ENCODE measurements around the gene DUSP1. TPM values are rescaled to one million over a fixed set of nuclear protein-coding genes. Genes with fewer than 3 reads are reported as not detected.
"Not testable (repeated sequence)": the region's sequence is repeated elsewhere in the genome, so short reads cannot be mapped to it uniquely, and the experiment has no call there.

Gene DUSP1
- total and polyA plus RNA-seq, 10 of the 15 experiments (the other 5 are each of a cell fraction or from before 2014, with no cell fraction given): 1.4 to 6.2 (median 3.9) TPM

DNA sequence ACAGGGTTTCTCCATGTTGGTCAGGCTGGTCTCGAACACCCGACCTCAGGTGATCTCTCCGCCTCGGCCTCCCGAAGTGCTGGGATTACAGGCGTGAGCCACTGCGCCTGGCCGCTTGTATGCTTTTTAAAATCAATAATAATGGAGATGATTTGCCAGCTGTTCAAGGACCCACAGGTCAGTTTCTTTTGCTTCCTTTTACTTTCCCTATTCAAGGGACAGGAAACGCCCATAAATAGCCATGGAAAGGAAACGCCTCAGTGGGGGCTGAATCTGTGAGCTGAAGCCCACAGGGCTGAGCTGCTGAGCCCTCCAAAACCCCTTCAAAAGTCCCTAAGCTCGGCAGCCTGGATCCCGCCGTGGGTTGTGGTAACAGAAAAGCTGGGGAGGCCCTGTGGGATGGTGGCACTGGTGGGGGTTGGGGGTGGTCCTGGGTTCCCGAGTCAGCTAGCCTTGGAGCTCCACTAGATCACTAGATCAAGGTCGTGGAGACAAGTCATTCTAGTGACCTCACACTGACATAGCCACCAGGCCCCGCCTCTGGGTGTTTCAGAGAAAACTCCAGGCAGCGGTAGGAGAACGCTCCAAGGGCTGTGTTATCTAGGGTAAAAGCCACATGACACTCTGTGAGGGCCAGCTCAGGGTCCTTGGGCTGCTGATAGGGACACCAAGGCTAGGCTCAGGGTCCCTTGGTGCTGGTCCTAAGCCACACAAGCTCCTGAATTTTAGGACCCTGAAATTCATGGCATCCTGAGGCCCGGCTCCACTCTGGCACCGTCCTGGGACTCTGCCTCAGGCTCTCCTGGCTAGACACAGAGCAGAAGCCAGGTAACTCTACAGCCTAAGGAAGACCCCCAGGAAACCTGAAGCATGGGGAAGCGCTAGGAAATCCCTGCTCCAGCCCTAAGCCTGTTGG lies 18.0 kb upstream of the DUSP1 start:
- H3K4me1 ChIP-seq (ENCODE audit: control insufficient read depth, insufficient read depth, low read length): peaks cover 11% of the 10 kb centered on the region
- FAIRE-seq (no peak), DNase-seq (ENCODE audit: low read depth, low spot score) (no peak), ATAC-seq (peak; percentile 26; the same call in 2 of the 3 replicates)
- 60% methylated on average over 21 of the region's 21 CpGs for WGBS (ENCODE audit: insufficient coverage, insufficient replicate concordance, low lambda C conversion rate, missing lambda C conversion rate)
- peak overlapping the region; percentile 43 for H2AFZ ChIP-seq (ENCODE audit: control insufficient read depth, low read depth, low read length)
- H3K4me3 ChIP-seq: no peak overlapping the region
- no peak overlapping the region for H3K9ac ChIP-seq (ENCODE audit: control insufficient read depth, insufficient read depth, low read length)
- no peaks in the 10 kb centered on the region for H3K79me2 ChIP-seq (ENCODE audit: control insufficient read depth, insufficient read depth, low read length)
- no peak overlapping the region for H3K4me2 ChIP-seq (ENCODE audit: control insufficient read depth, insufficient read depth)
- in situ Hi-C loops (cut with MboI): no loop called here
- ChIA-PET RAD21 (ENCODE audit: unreplicated experiment) (interaction anchor here (1.1 to 1.6 kb wide), 4 partner anchors 12 to 144 kb away, joined by 3 to 5 read pairs (median 3); no protein-coding TSS in a partner anchor), SMC1A (ENCODE audit: uncharacterized antibody, unreplicated experiment) (interaction anchor here (0.5 to 1.4 kb wide), 4 partner anchors 9 to 222 kb away, joined by 3 to 9 read pairs (median 4); no protein-coding TSS in a partner anchor), CTCF (interaction anchor here (1.1 to 1.6 kb wide), 3 partner anchors 9 to 12 kb away, joined by 3 to 8 read pairs (median 4); no protein-coding TSS in a partner anchor), POLR2A (interaction anchor here (0.5 to 1.2 kb wide), 3 partner anchors 9 to 361 kb away, joined by 3 to 4 read pairs (median 4); no protein-coding TSS in a partner anchor)
- H4K20me1 ChIP-seq (ENCODE audit: control insufficient read depth, insufficient read depth): no peaks in the 10 kb centered on the region
- H3K36me3 ChIP-seq (ENCODE audit: control insufficient read depth in 2 of 2, insufficient read depth in 2 of 2, low read length in 1 of 2): no peaks in the 10 kb centered on the region
- no peak overlapping the region for H3K27ac ChIP-seq (ENCODE audit: control insufficient read depth, insufficient read depth)
- peaks cover 5% of the 10 kb centered on the region; the same call in 1 of the 3 replicates for H3K9me3 ChIP-seq (replicated peaks; ENCODE audit: control insufficient read depth, insufficient read depth, low read length)
- TF ChIP-seq SRF (IDR thresholded peaks at IDR 0.05; ENCODE audit: low read depth in 2 of 2, low read length in 2 of 2) (peak; percentile 42 to 92; a peak in 3 of 4 replicates), CREM (IDR thresholded peaks at IDR 0.05; ENCODE audit: low read depth) (0 out of 2 replicates have a peak, but pooled peaks have one; percentile 7), NR2C2 (IDR thresholded peaks at IDR 0.05; ENCODE audit: borderline replicate concordance, control insufficient read depth, insufficient read length, low read depth) (no peak), REST (IDR thresholded peaks at IDR 0.05; ENCODE audit: low read depth, low read length) (no peak), BHLHE40 (IDR thresholded peaks at IDR 0.05; ENCODE audit: borderline replicate concordance in 1 of 2, low read depth in 2 of 2, low read length in 1 of 2) (no peak), EED (IDR thresholded peaks at IDR 0.05; ENCODE audit: low read depth) (0 out of 2 replicates have a peak, but pooled peaks have one; percentile 40), CHD4 (IDR thresholded peaks at IDR 0.05) (no peak), CBFB (IDR thresholded peaks at IDR 0.05; ENCODE audit: low read depth) (0 out of 2 replicates have a peak, but pooled peaks have one; percentile 24), IKZF1 (conservative IDR thresholded peaks at IDR 0.05) (no peak), RUNX3 (IDR thresholded peaks at IDR 0.05; ENCODE audit: low read length) (peak; percentile 53; the same call in 1 of the 2 replicates)
- BruUV-seq (replicated peaks): no TSS peak
- intact Hi-C loops (cut with micrococcal nuclease; ENCODE audit: unreplicated experiment): no loop called here
- H3K27me3 ChIP-seq (replicated peaks in 1 of 2; ENCODE audit: control insufficient read depth in 2 of 2, insufficient read depth in 2 of 2, low read length in 1 of 2): no peaks in the 10 kb centered on the region

- POLR2A ChIA-PET; RAD21 ChIA-PET (ENCODE audit: unreplicated experiment); H2AFZ ChIP-seq (ENCODE audit: control insufficient read depth, low read depth, low read length); BruUV-seq (replicated peaks); H4K20me1 ChIP-seq (ENCODE audit: control insufficient read depth, insufficient read depth); H3K79me2 ChIP-seq (ENCODE audit: control insufficient read depth, insufficient read depth, low read length); H3K4me1 ChIP-seq (ENCODE audit: control insufficient read depth, insufficient read depth, low read length); H3K9me3 ChIP-seq (replicated peaks; ENCODE audit: control insufficient read depth, insufficient read depth, low read length); H3K9ac ChIP-seq (ENCODE audit: control insufficient read depth, insufficient read depth, low read length); ATAC-seq; in situ Hi-C loops (cut with MboI); SMC1A ChIA-PET (ENCODE audit: uncharacterized antibody, unreplicated experiment); H3K27me3 ChIP-seq (replicated peaks in 1 of 2; ENCODE audit: control insufficient read depth in 2 of 2, insufficient read depth in 2 of 2, low read length in 1 of 2); DNase-seq (ENCODE audit: low read depth, low spot score); H3K4me3 ChIP-seq; intact Hi-C loops (cut with micrococcal nuclease; ENCODE audit: unreplicated experiment); FAIRE-seq; H3K27ac ChIP-seq (ENCODE audit: control insufficient read depth, insufficient read depth); H3K4me2 ChIP-seq (ENCODE audit: control insufficient read depth, insufficient read depth); H3K36me3 ChIP-seq (ENCODE audit: control insufficient read depth in 2 of 2, insufficient read depth in 2 of 2, low read length in 1 of 2): not testable (repeated sequence)
- CTCF ChIA-PET: interaction anchor here (0.7 to 1.6 kb wide), 2 partner anchors 8 to 11 kb away, joined by 3 to 8 read pairs; no protein-coding TSS in a partner anchor
- WGBS (ENCODE audit: insufficient coverage, insufficient replicate concordance, low lambda C conversion rate, missing lambda C conversion rate): 48% methylated on average over 3 of the region's 3 CpGs
Measured at GRCh38 chr5:172787538-172787937, 16.5 kb upstream of the DUSP1 start.

Data from GM12878 (cell line).